Measurements from ENCODE around the gene CFAP141.

The CFAP141 gene

GRCh38 chr1:154171880-154172279 lies 34.3 kb downstream of the CFAP141 start:
- DNase-seq (ENCODE audit: low read depth), result no peak

- no peak for DNase-seq (ENCODE audit: low read depth)
Measured at GRCh38 chr1:154171223-154171583, 34.9 kb downstream of the CFAP141 start.

GRCh38 chr1:154170547-154171222 lies 35.4 kb downstream of the CFAP141 start:
- DNase-seq (ENCODE audit: low read depth), result no peak

- no peak for DNase-seq (ENCODE audit: low read depth)
Measured at GRCh38 chr1:154167461-154167860, 38.7 kb downstream of the CFAP141 start.

- no peak for DNase-seq (ENCODE audit: low read depth)
Measured at GRCh38 chr1:154166207-154166606, 39.9 kb downstream of the CFAP141 start.

GRCh38 chr1:154159554-154159953 lies 46.6 kb downstream of the CFAP141 start:
- DNase-seq (ENCODE audit: low read depth), result no peak

- no peak for DNase-seq (ENCODE audit: low read depth)
Measured at GRCh38 chr1:154158307-154159125, 47.6 kb downstream of the CFAP141 start.

GRCh38 chr1:154157520-154158306 lies 48.4 kb downstream of the CFAP141 start:
- DNase-seq (ENCODE audit: low read depth), result peak; percentile 59

- DNase-seq (ENCODE audit: low read depth), result no peak
Measured at GRCh38 chr1:154155251-154155650, 50.9 kb downstream of the CFAP141 start.

- no peak for DNase-seq (ENCODE audit: low read depth)
Measured at GRCh38 chr1:154154534-154155191, 51.5 kb downstream of the CFAP141 start, which contains the start of gene NUP210L. TSS of gene NUP210L (minus strand) at chr1:154155073.

- no peak for DNase-seq (ENCODE audit: low read depth)
Measured at GRCh38 chr1:154154053-154154452, 52.1 kb downstream of the CFAP141 start.

- DNase-seq (ENCODE audit: low read depth), result no peak
Measured at GRCh38 chr1:154151311-154151710, 54.8 kb downstream of the CFAP141 start.

Measured in T follicular helper cell (primary cell).